HG02981 (cell line): ENCODE results near the gene RTL1.

Source experiments
- ATAC-seq: cut with Tn5 transposase; IDR thresholded peaks from one replicate; pipeline ENCODE4 v1.9.1; 2021; ENCODE audit warnings: mild to moderate bottlenecking, moderate library complexity; ENCODE audit not compliant: unreplicated experiment

The RTL1 gene

GRCh38 chr14:100898935-100899883 is 4.3 kb downstream of the RTL1 start:
- ATAC-seq: no peak

- no peak for ATAC-seq
Observed at GRCh38 chr14:100898465-100898864, 5.1 kb downstream of the RTL1 start.

GRCh38 chr14:100896369-100897060 is 7.0 kb downstream of the RTL1 start:
- ATAC-seq: no peak

DNA sequence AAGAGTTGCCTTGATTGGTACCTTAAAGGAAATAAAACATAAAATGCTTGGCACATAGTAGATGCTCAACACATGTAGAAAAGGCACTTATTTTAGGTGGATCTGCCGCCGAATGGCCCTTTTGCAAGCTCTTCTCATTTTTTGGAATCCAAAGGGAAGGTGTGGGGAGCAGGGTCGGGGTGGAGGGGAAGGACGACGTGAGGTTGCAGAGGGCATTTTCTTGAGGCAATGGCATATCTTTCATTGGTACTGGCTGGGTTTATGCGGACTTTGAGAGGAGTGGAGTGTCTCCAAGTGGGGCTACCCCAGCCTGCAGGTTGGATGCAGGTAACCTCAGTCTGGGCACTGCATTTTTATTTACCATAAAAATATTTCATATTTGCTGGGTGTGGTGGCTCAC is 8.1 kb downstream of the RTL1 start:
- no peak for ATAC-seq

GRCh38 chr14:100894416-100894815 is 9.1 kb downstream of the RTL1 start:
- no peak for ATAC-seq

GRCh38 chr14:100893760-100894159 is 9.8 kb downstream of the RTL1 start:
- ATAC-seq: no peak

DNA sequence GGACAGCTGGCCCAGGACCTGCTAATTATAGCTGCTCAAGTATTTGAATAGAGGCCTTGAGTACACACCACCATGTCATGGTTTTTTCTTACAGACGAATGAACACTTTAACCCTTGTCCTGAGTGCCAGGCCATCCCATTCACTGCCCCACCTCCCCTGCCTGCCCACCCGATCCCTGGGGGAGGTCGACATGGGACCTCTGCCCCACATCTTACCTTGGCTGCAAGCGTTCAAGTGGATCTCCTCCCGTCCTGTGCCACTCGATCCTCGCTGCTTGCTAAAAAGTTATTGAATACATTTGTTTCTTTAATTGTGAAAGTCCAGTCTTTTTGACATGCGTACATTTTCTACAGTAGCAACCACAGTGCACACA is 10.3 kb downstream of the RTL1 start:
- ATAC-seq: no peak

DNA sequence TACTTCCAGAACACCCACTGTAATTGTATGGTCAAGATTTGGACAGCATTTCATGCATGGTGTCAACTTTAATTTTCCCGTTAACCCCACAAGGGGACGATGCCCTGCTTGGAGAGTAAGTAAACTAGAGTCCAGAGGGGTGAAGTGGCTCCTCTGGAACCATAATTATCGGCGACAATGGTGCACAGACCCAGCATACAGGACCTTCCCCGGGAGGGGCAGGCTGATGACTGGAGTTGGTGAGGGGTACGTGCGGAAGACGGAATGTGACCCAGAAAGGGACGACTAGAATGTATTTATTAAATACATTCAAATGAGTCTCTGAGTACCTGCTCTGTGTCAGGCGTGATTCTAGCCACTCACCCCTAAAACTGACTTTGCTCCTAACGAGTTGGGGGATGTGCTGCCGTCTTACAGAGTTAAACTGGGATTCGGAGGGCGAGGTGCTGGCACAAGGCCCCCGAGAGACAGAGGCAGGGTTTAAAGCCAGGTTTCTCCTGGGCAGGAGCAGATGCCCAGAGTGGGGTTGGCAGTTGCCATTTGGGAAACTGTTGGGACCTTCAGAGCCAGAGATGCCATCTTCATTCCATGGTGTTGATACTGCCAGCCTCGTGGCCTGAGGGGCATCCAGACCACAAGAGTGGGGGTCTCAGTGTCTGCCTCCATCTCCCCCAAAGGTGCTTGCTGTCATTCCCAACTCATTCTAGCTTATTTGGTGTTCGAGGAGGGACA is 10.9 kb downstream of the RTL1 start:
- ATAC-seq: no peak

DNA sequence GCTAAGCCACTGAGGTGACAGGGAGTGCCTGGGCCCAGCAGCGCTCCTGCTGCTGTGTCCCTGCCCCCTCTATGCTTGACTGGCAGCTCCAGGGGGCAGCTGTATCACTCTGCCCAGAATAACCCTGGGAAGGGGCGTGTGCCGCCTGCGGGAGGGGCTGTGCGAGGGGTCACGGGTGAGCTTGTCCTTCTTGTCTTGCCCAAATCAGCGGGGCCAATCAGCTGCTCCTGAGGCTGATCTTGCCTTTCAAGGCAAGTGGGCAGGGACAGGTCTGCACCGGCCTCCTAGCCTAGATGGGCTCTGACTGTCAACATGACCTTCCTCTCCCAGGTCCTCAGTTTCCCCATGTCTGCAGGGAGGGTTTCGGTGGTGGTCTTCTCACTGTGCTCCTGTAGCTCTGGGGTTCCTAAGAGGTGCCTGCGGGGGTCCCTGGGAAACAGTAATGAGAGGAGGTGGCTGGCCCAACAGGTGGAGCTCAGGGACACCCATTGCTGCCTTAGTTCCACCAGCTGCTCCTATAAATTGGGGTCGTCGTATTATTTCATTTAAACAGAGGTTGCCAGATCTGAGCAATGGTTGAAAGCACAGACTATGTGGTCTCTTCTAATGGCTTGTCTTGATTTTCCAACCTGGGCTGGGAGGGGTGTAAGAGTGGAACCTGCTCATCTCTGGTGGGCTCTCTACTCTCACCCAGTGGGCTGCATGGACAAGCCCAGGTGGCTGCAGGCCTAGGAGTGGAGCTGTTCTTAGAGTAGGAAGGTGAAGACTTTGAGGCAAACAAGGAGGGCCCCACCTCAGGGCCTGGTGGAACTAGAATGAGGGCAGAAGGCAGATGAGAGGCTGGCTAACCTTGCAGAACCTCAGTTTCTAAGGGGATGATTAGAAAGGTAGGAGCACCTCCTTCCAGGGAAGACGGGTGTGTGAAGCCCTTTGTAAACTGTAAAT is 11.7 kb downstream of the RTL1 start:
- ATAC-seq: no peak

- ATAC-seq: no peak
Observed at GRCh38 chr14:100891051-100891450, 12.5 kb downstream of the RTL1 start.

GRCh38 chr14:100890061-100890850 is 13.3 kb downstream of the RTL1 start:
- no peak for ATAC-seq

DNA sequence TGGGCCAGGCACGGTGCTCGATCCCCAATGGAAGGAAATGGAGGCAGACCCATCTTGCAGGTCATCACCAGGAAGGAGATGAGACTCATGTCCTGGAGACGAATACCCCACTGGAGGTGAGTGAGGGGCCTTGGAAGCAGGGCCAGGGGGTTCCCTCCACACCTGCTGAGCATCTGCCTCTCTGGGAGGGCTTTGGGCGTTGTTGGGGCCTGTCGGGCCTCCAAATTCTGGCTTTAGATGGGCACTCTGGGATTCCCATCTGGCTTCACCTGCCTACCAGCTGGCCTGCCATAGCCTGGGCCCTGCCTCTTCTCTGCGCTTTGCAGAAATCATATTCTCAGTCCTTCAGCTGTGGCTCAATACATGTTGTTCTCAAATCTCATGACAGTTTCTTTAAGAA is 13.9 kb downstream of the RTL1 start:
- no peak for ATAC-seq

DNA sequence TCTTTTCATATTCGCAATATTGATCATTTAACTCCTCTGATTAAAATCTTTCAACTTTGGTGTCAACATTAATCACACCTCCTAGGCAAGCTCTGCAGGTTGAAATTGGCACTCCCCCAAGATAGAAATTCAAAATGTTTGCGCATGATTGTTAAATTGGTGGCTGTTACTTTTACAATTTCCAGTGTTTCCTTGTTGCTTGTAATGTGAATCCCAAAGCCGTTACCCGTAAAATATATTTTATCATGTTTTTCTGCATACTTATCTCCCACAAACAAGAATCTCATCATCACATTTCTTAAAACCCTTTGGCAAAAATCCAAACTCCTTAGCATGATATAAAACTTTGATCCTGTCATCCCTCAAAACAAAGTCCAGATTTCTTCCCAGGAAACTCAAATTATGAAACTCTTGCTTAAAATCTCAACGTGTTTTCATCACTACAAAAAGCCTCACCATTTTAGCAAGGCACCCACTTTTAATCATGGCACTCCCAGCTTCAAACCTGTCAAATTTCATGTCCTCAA is 14.7 kb downstream of the RTL1 start:
- no peak for ATAC-seq

DNA sequence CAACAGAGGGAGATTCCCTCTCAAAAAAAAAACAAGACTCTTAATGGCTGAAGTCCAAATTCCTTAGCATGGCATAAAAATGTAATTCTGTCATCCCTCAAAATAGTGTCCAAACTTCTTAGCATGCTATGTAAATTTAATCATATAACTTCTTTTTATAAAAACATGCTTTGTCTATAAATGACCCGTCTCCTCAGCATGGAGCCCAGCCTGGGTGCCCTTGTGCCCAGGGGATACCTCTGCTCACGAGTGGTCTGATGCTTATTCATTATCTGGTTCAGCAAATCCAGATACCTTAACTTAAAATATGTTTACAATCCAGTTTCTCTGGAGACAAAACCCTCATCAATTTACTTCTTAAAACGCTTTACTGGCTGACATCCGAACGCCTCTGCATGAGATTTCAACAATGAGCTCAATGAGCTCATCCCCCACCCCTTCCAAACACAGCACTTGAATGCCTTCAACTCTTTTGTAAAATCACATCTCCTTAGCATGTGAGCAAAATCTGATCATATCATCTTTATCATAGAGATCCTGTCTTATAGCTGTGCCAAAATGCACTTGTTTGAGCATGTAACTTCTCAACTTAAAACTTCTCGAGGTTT is 15.7 kb downstream of the RTL1 start:
- no peak for ATAC-seq

GRCh38 chr14:100885617-100886016 is 17.9 kb downstream of the RTL1 start:
- no peak for ATAC-seq

GRCh38 chr14:100885196-100885595 is 18.3 kb downstream of the RTL1 start:
- no peak for ATAC-seq

DNA sequence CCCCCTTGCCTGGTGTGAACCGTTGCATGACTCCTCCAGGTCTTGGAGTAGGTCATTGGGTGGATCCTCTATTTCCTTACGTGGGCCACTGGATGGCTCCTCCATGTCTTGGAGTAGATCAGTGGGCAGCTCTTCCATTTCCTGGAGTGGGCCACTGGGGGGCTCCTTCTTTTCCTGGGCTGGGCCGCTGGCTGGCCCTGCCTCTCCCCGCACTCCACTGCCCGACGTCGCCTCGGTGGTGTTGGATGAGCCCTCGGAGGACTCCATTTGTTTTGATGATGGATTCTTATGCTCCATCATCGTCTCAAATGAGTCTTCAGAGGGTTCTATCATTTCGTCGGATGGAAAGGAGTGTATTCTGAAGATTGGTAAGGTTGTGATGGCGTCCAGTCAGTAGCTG is 19.1 kb downstream of the RTL1 start:
- ATAC-seq: no peak

DNA sequence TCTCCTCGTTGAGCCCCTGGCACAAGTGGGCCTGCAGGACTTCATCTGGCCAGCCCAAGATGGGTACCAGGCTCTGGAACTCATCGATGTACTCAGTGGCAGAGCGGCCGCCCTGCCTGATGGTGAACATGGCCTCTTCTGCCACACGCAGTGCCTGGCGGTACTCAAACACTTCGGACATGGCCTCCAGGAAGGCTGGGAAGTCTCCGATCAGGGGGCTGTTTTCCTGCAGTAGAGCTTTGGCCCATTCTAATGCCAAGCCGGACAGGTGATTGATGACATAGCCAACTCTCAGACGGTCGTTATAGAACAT is 19.8 kb downstream of the RTL1 start:
- ATAC-seq: no peak
